HCT116 (cell line): ENCODE results near the gene NANOGP8.
"Not testable (repeated sequence)": the region's sequence is repeated elsewhere in the genome, so short reads cannot be mapped to it uniquely, and the experiment has no call there.

Experiments
- CEBPB ChIP-seq: IDR thresholded peaks from 2 replicates; pipeline ENCODE4 v1.6.1; 2012; ENCODE audit warnings: low read depth
- ELF1 ChIP-seq: IDR thresholded peaks from 2 replicates; pipeline ENCODE4 v1.6.1; 2012; ENCODE audit warnings: low read depth, borderline replicate concordance
- EZH2 ChIP-seq: fragments of 200-600 bp; sonication (generic); IDR thresholded peaks from 2 replicates; pipeline ENCODE4 v1.6.1; 2017; ENCODE audit warnings: antibody characterized with exemption, mixed run types
- POLR2A ChIP-seq: IDR thresholded peaks from 2 replicates; pipeline ENCODE4 v1.7.0; 2011; ENCODE audit warnings: borderline replicate concordance; ENCODE audit not compliant: insufficient read depth, insufficient read length; ENCODE audit errors: extremely low read depth
- POLR2AphosphoS5 ChIP-seq: IDR thresholded peaks from 2 replicates; pipeline ENCODE4 v1.6.1; 2011; ENCODE audit warnings: mild to moderate bottlenecking, low read depth, low read length, moderate library complexity
- RAD21 ChIP-seq: IDR thresholded peaks from 2 replicates; pipeline ENCODE4 v1.6.1; 2012; ENCODE audit warnings: low read depth, mild to moderate bottlenecking
- SRF ChIP-seq: IDR thresholded peaks from 2 replicates; pipeline ENCODE4 v1.6.1; 2012; ENCODE audit warnings: low read depth
- ZFX ChIP-seq: fragments of 450-650 bp; IDR thresholded peaks from 2 replicates; pipeline ENCODE4 v1.6.1; 2017
- TF ChIP-seq, protein P1 (sequence below), 3 experiments: fragments of 200-600 bp in 1 of 3; sonication (generic) in 1 of 3; IDR thresholded peaks in 2 of 3; conservative IDR thresholded peaks in 1 of 3; 2 replicates each; pipeline ENCODE4 v1.5.1; 2012 to 2017; ENCODE audit warnings: low read depth in 2 of 3, low read length in 2 of 3, antibody characterized with exemption in 1 of 3, borderline replicate concordance in 1 of 3, control low read depth in 1 of 3, mild to moderate bottlenecking in 1 of 3, mixed read lengths in 1 of 3, mixed run types in 1 of 3, moderate library complexity in 1 of 3; ENCODE audit not compliant: insufficient read depth in 1 of 3

GRCh38 chr15:35081626-35082365, 3.3 kb downstream of the NANOGP8 start:
- TF ChIP-seq EZH2, ZFX, RAD21, POLR2A, CEBPB, ELF1, POLR2AphosphoS5, SRF: not testable (repeated sequence)
- TF ChIP-seq, protein P1, sequence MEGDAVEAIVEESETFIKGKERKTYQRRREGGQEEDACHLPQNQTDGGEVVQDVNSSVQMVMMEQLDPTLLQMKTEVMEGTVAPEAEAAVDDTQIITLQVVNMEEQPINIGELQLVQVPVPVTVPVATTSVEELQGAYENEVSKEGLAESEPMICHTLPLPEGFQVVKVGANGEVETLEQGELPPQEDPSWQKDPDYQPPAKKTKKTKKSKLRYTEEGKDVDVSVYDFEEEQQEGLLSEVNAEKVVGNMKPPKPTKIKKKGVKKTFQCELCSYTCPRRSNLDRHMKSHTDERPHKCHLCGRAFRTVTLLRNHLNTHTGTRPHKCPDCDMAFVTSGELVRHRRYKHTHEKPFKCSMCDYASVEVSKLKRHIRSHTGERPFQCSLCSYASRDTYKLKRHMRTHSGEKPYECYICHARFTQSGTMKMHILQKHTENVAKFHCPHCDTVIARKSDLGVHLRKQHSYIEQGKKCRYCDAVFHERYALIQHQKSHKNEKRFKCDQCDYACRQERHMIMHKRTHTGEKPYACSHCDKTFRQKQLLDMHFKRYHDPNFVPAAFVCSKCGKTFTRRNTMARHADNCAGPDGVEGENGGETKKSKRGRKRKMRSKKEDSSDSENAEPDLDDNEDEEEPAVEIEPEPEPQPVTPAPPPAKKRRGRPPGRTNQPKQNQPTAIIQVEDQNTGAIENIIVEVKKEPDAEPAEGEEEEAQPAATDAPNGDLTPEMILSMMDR (IDR thresholded peaks at IDR 0.05 in 2 of 3, conservative IDR thresholded peaks at IDR 0.05 in 1 of 3; ENCODE audit: borderline replicate concordance in 1 of 3, insufficient read depth in 1 of 3, low read depth in 2 of 3, low read length in 2 of 3) = not testable (repeated sequence)
